Type B pancreatic cell (in vitro differentiated cells): ENCODE results near the gene ZNF362. TPM values are rescaled to one million over a fixed set of nuclear protein-coding genes. Genes with fewer than 3 reads are reported as not detected.

Experiments used
- DNase-seq: peaks from one replicate; pipeline ENCODE4 v3.0.0; 2021; ENCODE audit warnings: mixed read lengths; ENCODE audit not compliant: unreplicated experiment; ENCODE audit errors: extremely low spot score
- H3K27ac Mint-ChIP-seq: 2 replicates; pipeline ENCODE4 v1.8.0; 2021; ENCODE audit warnings: mild to moderate bottlenecking, mixed read lengths
- H3K27me3 Mint-ChIP-seq: 2 replicates; pipeline ENCODE4 v1.8.0; 2021; ENCODE audit warnings: mixed read lengths
- H3K36me3 Mint-ChIP-seq: 2 replicates; pipeline ENCODE4 v1.8.0; 2021; ENCODE audit warnings: mixed read lengths
- H3K4me1 Mint-ChIP-seq: one replicate; pipeline ENCODE4 v1.8.0; 2021; ENCODE audit warnings: mixed read lengths; ENCODE audit not compliant: unreplicated experiment
- H3K4me3 Mint-ChIP-seq: 2 replicates; pipeline ENCODE4 v1.8.0; 2021; ENCODE audit warnings: mild to moderate bottlenecking, mixed read lengths
- H3K9me3 Mint-ChIP-seq: 2 replicates; pipeline ENCODE4 v1.8.0; 2021; ENCODE audit warnings: mixed read lengths
- total RNA-seq: library from RNA; stranded (reverse); gene quantifications from 2 replicates; pipeline ENCODE4 v1.2.1, GENCODE V29; 2021; ENCODE audit warnings: low replicate concordance
- TF ChIP-seq, protein P1 (sequence below): fragments of 200-600 bp; sonication (generic); conservative IDR thresholded peaks from 2 replicates; pipeline ENCODE4 v1.5.0; 2021; ENCODE audit warnings: antibody characterized with exemption, mild to moderate bottlenecking

Gene ZNF362
- total RNA-seq, 1 donor from 2014 or later: 66.5 TPM

DNA sequence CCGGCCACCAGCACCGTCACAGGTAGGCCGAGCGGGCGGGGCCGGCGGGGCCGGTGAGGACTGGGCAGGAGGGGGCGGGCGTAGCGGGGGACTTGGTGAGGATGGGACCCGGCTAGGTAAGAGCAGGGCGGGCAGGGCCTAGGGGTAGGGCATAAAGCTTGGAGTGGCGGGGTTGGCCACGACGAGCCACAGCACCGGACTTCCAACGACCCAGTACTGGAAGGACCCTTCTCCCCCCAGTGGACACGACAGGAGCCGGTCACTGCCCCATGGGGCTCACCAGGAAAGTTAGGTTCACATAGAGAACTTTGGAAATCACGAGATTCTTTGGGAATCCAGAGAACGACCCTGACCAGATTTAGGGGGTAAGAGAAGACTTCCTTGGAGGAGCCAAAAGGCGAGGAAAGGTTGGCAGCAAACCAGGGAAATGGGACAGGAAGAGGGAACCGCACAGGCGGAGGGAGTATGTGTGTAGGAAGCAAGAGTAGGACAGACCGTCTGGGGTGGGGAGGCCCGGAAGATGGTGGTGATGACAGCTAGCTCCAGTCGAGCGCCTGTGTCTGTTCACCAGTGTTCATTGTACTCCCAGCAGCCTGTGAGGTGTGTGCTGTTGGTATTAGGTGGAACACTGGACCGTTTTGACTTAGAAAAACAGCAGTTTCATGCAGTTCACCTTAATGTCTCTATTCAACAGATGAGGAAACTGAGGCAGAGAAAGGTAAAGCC, 20.4 kb downstream of the ZNF362 start:
- TF ChIP-seq, protein P1, sequence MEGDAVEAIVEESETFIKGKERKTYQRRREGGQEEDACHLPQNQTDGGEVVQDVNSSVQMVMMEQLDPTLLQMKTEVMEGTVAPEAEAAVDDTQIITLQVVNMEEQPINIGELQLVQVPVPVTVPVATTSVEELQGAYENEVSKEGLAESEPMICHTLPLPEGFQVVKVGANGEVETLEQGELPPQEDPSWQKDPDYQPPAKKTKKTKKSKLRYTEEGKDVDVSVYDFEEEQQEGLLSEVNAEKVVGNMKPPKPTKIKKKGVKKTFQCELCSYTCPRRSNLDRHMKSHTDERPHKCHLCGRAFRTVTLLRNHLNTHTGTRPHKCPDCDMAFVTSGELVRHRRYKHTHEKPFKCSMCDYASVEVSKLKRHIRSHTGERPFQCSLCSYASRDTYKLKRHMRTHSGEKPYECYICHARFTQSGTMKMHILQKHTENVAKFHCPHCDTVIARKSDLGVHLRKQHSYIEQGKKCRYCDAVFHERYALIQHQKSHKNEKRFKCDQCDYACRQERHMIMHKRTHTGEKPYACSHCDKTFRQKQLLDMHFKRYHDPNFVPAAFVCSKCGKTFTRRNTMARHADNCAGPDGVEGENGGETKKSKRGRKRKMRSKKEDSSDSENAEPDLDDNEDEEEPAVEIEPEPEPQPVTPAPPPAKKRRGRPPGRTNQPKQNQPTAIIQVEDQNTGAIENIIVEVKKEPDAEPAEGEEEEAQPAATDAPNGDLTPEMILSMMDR: no peak
- H3K27me3 Mint-ChIP-seq: no peaks in the 10 kb centered on the region
- peaks cover 17% of the 10 kb centered on the region for H3K36me3 Mint-ChIP-seq
- no peak for DNase-seq
- H3K9me3 Mint-ChIP-seq: no peaks in the 10 kb centered on the region
- no peak overlapping the region for H3K4me3 Mint-ChIP-seq
- H3K27ac Mint-ChIP-seq: no peak overlapping the region
- H3K4me1 Mint-ChIP-seq: peaks cover 23% of the 10 kb centered on the region

DNA sequence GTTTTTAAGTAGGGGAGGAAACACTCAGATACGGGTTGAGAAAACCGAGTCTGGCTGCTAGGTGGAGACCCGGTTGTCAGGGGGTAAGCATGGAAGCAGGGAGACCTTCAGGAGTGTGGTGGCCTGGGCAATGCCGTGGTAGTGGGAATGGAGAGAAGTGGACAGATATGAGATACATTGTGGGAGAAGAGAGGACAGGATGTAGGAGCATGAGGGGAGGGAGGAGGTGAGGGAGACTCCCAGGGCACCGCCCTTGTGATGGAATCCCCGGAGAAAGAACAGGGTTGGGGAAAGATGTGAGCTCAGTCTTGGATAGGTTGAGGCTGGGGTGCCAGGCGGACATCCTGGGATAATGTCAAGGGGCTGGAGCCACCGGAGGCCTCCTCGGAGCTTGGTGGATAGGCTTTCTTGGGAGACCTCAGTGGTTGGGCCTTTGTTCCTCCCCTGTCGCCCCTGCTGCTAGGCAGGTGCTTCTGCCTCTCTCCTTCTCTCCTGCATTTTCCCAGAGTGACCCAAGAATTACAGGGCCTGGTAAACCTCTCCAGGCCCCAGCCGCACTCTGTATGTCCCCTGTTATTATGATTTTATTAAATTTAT, 21.3 kb downstream of the ZNF362 start:
- TF ChIP-seq, protein P1: no peak
- Mint-ChIP-seq H3K9me3 (no peaks in the 10 kb centered on the region), H3K27ac (no peak overlapping the region), H3K27me3 (no peaks in the 10 kb centered on the region), H3K36me3 (peaks cover 23% of the 10 kb centered on the region), H3K4me3 (no peak overlapping the region), H3K4me1 (peaks cover 20% of the 10 kb centered on the region)
- no peak for DNase-seq

DNA sequence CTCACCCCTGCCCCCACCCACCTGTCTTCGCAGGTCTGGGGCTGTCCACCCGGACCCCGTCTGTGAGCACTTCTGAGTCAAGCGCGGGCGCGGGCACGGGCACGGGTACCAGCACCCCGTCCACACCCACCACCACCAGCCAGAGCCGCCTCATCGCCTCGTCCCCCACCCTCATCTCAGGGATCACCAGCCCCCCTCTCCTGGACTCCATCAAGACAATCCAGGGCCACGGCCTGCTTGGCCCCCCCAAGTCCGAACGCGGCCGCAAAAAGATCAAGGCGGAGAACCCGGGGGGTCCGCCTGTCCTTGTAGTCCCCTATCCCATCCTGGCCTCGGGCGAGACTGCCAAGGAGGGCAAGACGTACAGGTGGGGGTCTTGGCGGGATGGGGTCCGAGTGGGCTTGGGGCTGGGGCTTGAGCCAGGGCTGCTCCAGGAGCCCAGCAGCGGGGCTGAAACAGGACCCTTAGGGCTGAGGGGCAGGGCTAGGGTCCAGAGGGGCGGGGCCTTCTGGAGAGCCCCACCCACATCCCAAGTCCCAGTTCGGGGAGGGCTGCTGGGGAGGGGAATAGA, 23.9 kb downstream of the ZNF362 start:
- no peaks in the 10 kb centered on the region for H3K27me3 Mint-ChIP-seq
- H3K4me1 Mint-ChIP-seq: peaks cover 12% of the 10 kb centered on the region
- H3K27ac Mint-ChIP-seq: no peak overlapping the region
- peaks cover 29% of the 10 kb centered on the region for H3K36me3 Mint-ChIP-seq
- H3K9me3 Mint-ChIP-seq: no peaks in the 10 kb centered on the region
- H3K4me3 Mint-ChIP-seq: no peak overlapping the region
- TF ChIP-seq, protein P1: no peak
- no peak for DNase-seq

DNA sequence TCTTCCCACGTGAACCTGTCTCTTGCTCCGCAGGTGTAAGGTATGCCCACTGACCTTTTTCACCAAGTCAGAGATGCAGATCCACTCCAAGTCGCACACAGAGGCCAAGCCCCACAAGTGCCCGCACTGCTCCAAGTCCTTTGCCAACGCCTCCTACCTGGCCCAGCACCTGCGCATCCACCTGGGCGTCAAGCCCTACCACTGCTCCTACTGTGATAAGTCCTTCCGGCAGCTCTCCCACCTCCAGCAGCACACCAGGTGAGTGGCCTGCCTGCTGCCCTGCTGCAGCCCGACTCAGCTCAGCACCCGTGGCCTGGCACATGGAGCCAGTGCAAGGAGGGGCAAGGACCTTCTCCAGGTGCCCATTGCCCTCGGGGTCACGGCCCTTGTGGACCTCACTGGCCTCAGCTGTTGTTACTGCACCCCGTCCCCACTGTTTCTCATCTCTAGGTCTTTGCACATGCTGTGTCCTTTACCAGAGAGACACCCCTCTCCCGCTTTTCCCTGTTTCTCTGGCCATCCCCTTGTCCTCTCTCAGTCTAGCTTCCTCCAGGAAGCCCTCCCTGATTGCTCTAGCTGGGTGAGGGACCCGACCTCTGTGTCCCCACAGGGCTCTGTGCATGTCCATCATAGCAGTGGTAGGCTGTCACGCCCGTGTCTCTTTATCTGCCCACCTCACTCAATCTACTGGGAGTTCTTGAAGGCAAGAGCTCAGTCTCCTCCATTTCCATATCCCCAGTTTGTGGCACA, 25.4 kb downstream of the ZNF362 start:
- TF ChIP-seq, protein P1: no peak
- Mint-ChIP-seq H3K4me3 (no peak overlapping the region), H3K4me1 (peaks cover 11% of the 10 kb centered on the region), H3K27me3 (no peaks in the 10 kb centered on the region), H3K36me3 (peaks cover 31% of the 10 kb centered on the region), H3K27ac (no peak overlapping the region), H3K9me3 (no peaks in the 10 kb centered on the region)
- no peak for DNase-seq

DNA sequence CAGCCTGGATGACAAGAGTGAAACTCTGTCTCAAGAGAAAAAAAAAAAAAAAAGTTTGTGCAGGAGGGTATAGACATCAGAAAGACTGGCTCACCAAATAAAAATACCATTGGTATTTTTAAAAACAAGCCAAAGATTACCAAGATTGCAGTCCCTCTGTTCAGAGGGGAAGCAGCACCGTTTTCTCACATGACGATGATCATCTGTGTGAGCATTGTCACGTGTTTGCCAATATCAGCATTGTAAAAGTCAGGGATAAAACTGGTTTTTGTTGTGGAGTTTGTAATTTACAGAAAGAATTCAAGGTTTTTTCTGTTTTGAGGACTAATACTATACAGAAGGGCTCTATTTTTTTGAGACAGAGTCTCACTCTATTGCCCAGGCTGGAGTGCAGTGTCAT, 26.5 kb downstream of the ZNF362 start:
- peaks cover 12% of the 10 kb centered on the region for H3K4me1 Mint-ChIP-seq
- TF ChIP-seq, protein P1: no peak
- H3K4me3 Mint-ChIP-seq: no peak overlapping the region
- no peaks in the 10 kb centered on the region for H3K9me3 Mint-ChIP-seq
- peaks cover 33% of the 10 kb centered on the region for H3K36me3 Mint-ChIP-seq
- no peak for DNase-seq
- no peaks in the 10 kb centered on the region for H3K27me3 Mint-ChIP-seq
- H3K27ac Mint-ChIP-seq: no peak overlapping the region
